Sigmoid colon (tissue), 7 donors: ENCODE measurements around the gene F10. TPM values are rescaled to one million over a fixed set of nuclear protein-coding genes. Genes with fewer than 3 reads are reported as not detected.
"Not testable (repeated sequence)": the region's sequence is repeated elsewhere in the genome, so short reads cannot be mapped to it uniquely, and the experiment has no call there.

Source experiments
- DNase-seq: peaks from one replicate; pipeline ENCODE4 v3.0.0-alpha.2; 2019
- H3K27ac ChIP-seq, 4 donors: fragments of 200-600 bp; sonication (generic); one replicate each; pipeline ENCODE4 v1.5.1; 2016 to 2019; ENCODE audit warnings: mild to moderate bottlenecking in 1 of 4
- H3K27me3 ChIP-seq, 3 donors: fragments of 200-600 bp; sonication (generic); one replicate each; pipeline ENCODE4 v1.5.1; 2019; ENCODE audit warnings: mild to moderate bottlenecking in 1 of 3
- H3K36me3 ChIP-seq, 4 donors: fragments of 200-600 bp; sonication (generic); one replicate each; pipeline ENCODE4 v1.5.1; 2016 to 2019
- H3K4me1 ChIP-seq, 4 donors: fragments of 200-600 bp; sonication (generic); one replicate each; pipeline ENCODE4 v1.5.1; 2017 to 2019
- H3K4me3 ChIP-seq, 4 donors: fragments of 200-600 bp; sonication (generic); one replicate each; pipeline ENCODE4 v1.5.1; 2017 to 2019; ENCODE audit warnings: mild to moderate bottlenecking in 2 of 4, moderate library complexity in 1 of 4
- H3K9me3 ChIP-seq, 4 donors: fragments of 200-600 bp in 3 of 4; sonication (generic) in 3 of 4; one replicate each; pipeline versions ENCODE4 v1.5.1 to v1.6.1; 2013 to 2019
- CTCF ChIP-seq, 4 experiments: fragments of 450-650 bp in 3 of 4; fragments of 200-600 bp in 1 of 4; IDR thresholded peaks; one replicate each; pipeline ENCODE4 v1.5.1; 2016 to 2019; ENCODE audit warnings: antibody characterized with exemption in 4 of 4, mild to moderate bottlenecking in 3 of 4, moderate library complexity in 2 of 4
- EP300 ChIP-seq, 4 donors: sonication (generic); formaldehyde crosslinking; IDR thresholded peaks; one replicate each; pipeline ENCODE4 v1.6.1; 2017; ENCODE audit warnings: antibody characterized with exemption in 4 of 4
- POLR2A ChIP-seq, 2 donors: fragments of 450-650 bp; IDR thresholded peaks; one replicate each; pipeline ENCODE4 v1.6.1; 2016; ENCODE audit warnings: antibody characterized with exemption in 2 of 2, mild to moderate bottlenecking in 2 of 2, moderate library complexity in 2 of 2
- POLR2AphosphoS5 ChIP-seq, 4 donors: sonication (generic); formaldehyde crosslinking; IDR thresholded peaks; one replicate each; pipeline ENCODE4 v1.6.1; 2017; ENCODE audit warnings: antibody characterized with exemption in 4 of 4
- WGBS, 2 donors: extraction: QIAGEN DNeasy Blood & Tissue Kit; methylation state at CpG; one replicate each; pipeline ENCODE4 v1.1.7; 2013; 5-methylcytosine and 5-hydroxymethylcytosine counted together
- intact Hi-C: fragments of 100-400 bp; cut with DNase I; formaldehyde crosslinking; loops from one replicate; pipeline ENCODE4 v1.15.1; 2023
- polyA plus RNA-seq, 3 donors: library from polyadenylated mRNA; stranded (reverse); fragments of 200-250 nt; gene quantifications; one replicate each; pipeline ENCODE4 v1.2.3, GENCODE V29; 2013
- total RNA-seq, 4 donors: library from RNA; depleted of rRNA; stranded (reverse); fragments of >200 nt; gene quantifications; one replicate each; pipeline ENCODE4 v1.1.0, GENCODE V29; 2016
- donor health status: healthy with polysubstance abuse.
- donor health status: Bipolar disorder and iron deficiency.
- donor health status: healthy.

F10 gene
- total and polyA plus RNA-seq, 7 donors, result 2.4 to 10.0 (median 4.9) TPM; not detected in 1

GRCh38 chr13:113105921-113106452 lies 16.6 kb upstream of the F10 start:
- H3K9me3 ChIP-seq, result no peaks in the 10 kb centered on the region
- intact Hi-C loops, result no loop called here
- H3K4me1 ChIP-seq, result peaks cover 0 to 16% (median 14%) of the 10 kb centered on the region in 4 donors
- no peak overlapping the region for H3K27ac ChIP-seq
- H3K27me3 ChIP-seq, result peaks cover 16 to 38% (median 25%) of the 10 kb centered on the region in 3 donors
- H3K36me3 ChIP-seq, result no peaks in the 10 kb centered on the region
- DNase-seq, result no peak
- TF ChIP-seq POLR2A (IDR thresholded peaks at IDR 0.05) (no peak), POLR2AphosphoS5 (IDR thresholded peaks at IDR 0.05) (no peak), EP300 (IDR thresholded peaks at IDR 0.05) (no peak), CTCF (IDR thresholded peaks at IDR 0.05) (no peak)
- H3K4me3 ChIP-seq, result no peak overlapping the region
- WGBS, 2 donors, result 18 to 50% methylated on average over 16 of the region's 16 CpGs

- Histone ChIP-seq H3K36me3 (no peaks in the 10 kb centered on the region), H3K4me1 (peaks cover 0 to 17% (median 15%) of the 10 kb centered on the region in 4 donors), H3K9me3 (no peaks in the 10 kb centered on the region), H3K27ac (no peak overlapping the region), H3K27me3 (peaks cover 18 to 43% (median 26%) of the 10 kb centered on the region in 3 donors), H3K4me3 (no peak overlapping the region)
- TF ChIP-seq POLR2AphosphoS5 (IDR thresholded peaks at IDR 0.05) (no peak), CTCF (IDR thresholded peaks at IDR 0.05) (no peak), POLR2A (IDR thresholded peaks at IDR 0.05) (no peak), EP300 (IDR thresholded peaks at IDR 0.05) (no peak)
- intact Hi-C loops, result no loop called here
- 79 to 87% methylated on average over 25 of the region's 25 CpGs for WGBS, 2 donors
- DNase-seq, result no peak
Observed at GRCh38 chr13:113106711-113107351, 15.8 kb upstream of the F10 start.

- intact Hi-C loops, H3K27ac ChIP-seq, H3K9me3 ChIP-seq, H3K36me3 ChIP-seq, H3K4me3 ChIP-seq, DNase-seq: not testable (repeated sequence)
- H3K27me3 ChIP-seq, result peaks cover 18 to 50% (median 26%) of the 10 kb centered on the region in 3 donors
- WGBS, 2 donors, result 97% methylated on average over 27 of the region's 27 CpGs
- H3K4me1 ChIP-seq, result peaks cover 0 to 17% (median 15%) of the 10 kb centered on the region in 4 donors
Observed at GRCh38 chr13:113108521-113108920, 14.1 kb upstream of the F10 start.

- Histone ChIP-seq H3K27me3 (peaks cover 18 to 41% (median 26%) of the 10 kb centered on the region in 3 donors), H3K27ac (no peak overlapping the region), H3K36me3 (no peaks in the 10 kb centered on the region), H3K4me3 (peak overlapping the region in 2 of 4 donors; percentile 41 to 45), H3K4me1 (peaks cover 0 to 17% (median 15%) of the 10 kb centered on the region in 4 donors), H3K9me3 (no peaks in the 10 kb centered on the region)
- 42 to 43% methylated on average over 73 of the region's 73 CpGs for WGBS, 2 donors
- DNase-seq, result peak; percentile 58
- intact Hi-C loops, result no loop called here
- TF ChIP-seq EP300 (IDR thresholded peaks at IDR 0.05) (no peak), POLR2AphosphoS5 (IDR thresholded peaks at IDR 0.05) (no peak), POLR2A (IDR thresholded peaks at IDR 0.05) (no peak), CTCF (IDR thresholded peaks at IDR 0.05) (no peak)
Observed at GRCh38 chr13:113109151-113110047, 13.2 kb upstream of the F10 start.
